NCI-H2171 treated with DMSO at 0.1 percent for 48 hours (cell line): Measurements from ENCODE around the gene TXNDC16.

Experiments used
- DNase-seq: peaks from one replicate; lab custom pipeline; 2025; lab: John Stamatoyannopoulos, UW

The TXNDC16 gene

GRCh38 chr14:52391881-52392615 lies 160.3 kb downstream of the TXNDC16 start:
- no peak for DNase-seq
